Endodermal cell (in vitro differentiated cells): ENCODE measurements around the gene IRX6. TPM values are rescaled to one million over a fixed set of nuclear protein-coding genes. Genes with fewer than 3 reads are reported as not detected.

Experiments used
- DNase-seq: peaks from one replicate; pipeline ENCODE4 v3.0.0-alpha.2; 2017
- H3K27ac ChIP-seq: 2 replicates; pipeline ENCODE4 v1.5.1; 2013; ENCODE audit warnings: mild to moderate bottlenecking, low read depth, low read length, moderate library complexity
- H3K27me3 ChIP-seq: 2 replicates; pipeline ENCODE4 v1.6.1; 2013; ENCODE audit warnings: mild to moderate bottlenecking, low read length, moderate library complexity; ENCODE audit not compliant: insufficient read depth, control insufficient read depth, poor library complexity, severe bottlenecking
- H3K36me3 ChIP-seq: 2 replicates; pipeline ENCODE4 v1.7.0; 2013; ENCODE audit warnings: mild to moderate bottlenecking, low read length, moderate library complexity; ENCODE audit not compliant: control insufficient read depth, insufficient read depth
- H3K4me1 ChIP-seq: one replicate; pipeline ENCODE4 v1.7.0; 2013; ENCODE audit warnings: low read length; ENCODE audit not compliant: control insufficient read depth, insufficient read depth
- H3K4me3 ChIP-seq: 2 replicates; pipeline ENCODE4 v1.5.1; 2013; ENCODE audit warnings: mild to moderate bottlenecking, low read length, moderate library complexity
- H3K9ac ChIP-seq: 2 replicates; pipeline ENCODE4 v1.6.1; 2013; ENCODE audit warnings: mild to moderate bottlenecking, low read length, moderate library complexity; ENCODE audit not compliant: poor library complexity, severe bottlenecking; ENCODE audit errors: extremely low read depth
- H3K9me3 ChIP-seq: 2 replicates; pipeline ENCODE4 v1.6.1; 2013; ENCODE audit warnings: mild to moderate bottlenecking, low read length, moderate library complexity; ENCODE audit not compliant: control insufficient read depth
- H3K27ac Mint-ChIP-seq: 2 replicates; pipeline ENCODE4 v1.8.0; 2020; ENCODE audit warnings: mixed read lengths
- H3K27me3 Mint-ChIP-seq: 2 replicates; pipeline ENCODE4 v1.8.0; 2021; ENCODE audit warnings: mild to moderate bottlenecking, mixed read lengths; ENCODE audit not compliant: insufficient read depth
- H3K36me3 Mint-ChIP-seq: 2 replicates; pipeline ENCODE4 v1.8.0; 2020; ENCODE audit warnings: low read depth, mixed read lengths
- H3K4me1 Mint-ChIP-seq: 2 replicates; pipeline ENCODE4 v1.8.0; 2020; ENCODE audit warnings: mixed read lengths
- H3K4me3 Mint-ChIP-seq: 2 replicates; pipeline ENCODE4 v1.8.0; 2020; ENCODE audit warnings: mild to moderate bottlenecking, moderate library complexity, mixed read lengths
- H3K9me3 Mint-ChIP-seq: 2 replicates; pipeline ENCODE4 v1.8.0; 2020; ENCODE audit warnings: mild to moderate bottlenecking, mixed read lengths
- CTCF ChIP-seq: fragments of 200-600 bp; sonication (generic); conservative IDR thresholded peaks from 2 replicates; pipeline ENCODE4 v1.5.0; 2021; ENCODE audit warnings: antibody characterized with exemption, mild to moderate bottlenecking
- WGBS, 2 experiments: methylation state at CpG; one replicate each; pipeline versions ENCODE4 v1.1.5 to v1.1.7; 2013; ENCODE audit warnings: missing lambda C conversion rate in 2 of 2, mixed read lengths in 1 of 2; ENCODE audit not compliant: insufficient coverage in 1 of 2, insufficient read length in 1 of 2; 5-methylcytosine and 5-hydroxymethylcytosine counted together
- total RNA-seq, 2 donors: library from RNA; stranded (reverse); fragmentation: NEBNext Ultra II Directional in 1 of 2; extraction: Animal tissue kit (Norgen Biotek cat#: 25700) in 1 of 2; gene quantifications; 2 replicates in 1 of 2; 3 replicates in 1 of 2; pipeline ENCODE4 v1.2.1, GENCODE V29; 2021

Gene IRX6
- total RNA-seq, 2 donors from 2014 or later: 0.55 to 1.1 TPM

GRCh38 chr16:55341681-55342080 is 17.7 kb downstream of the IRX6 start:
- TF ChIP-seq CTCF: no peak
- Histone ChIP-seq H3K4me3 (no peak overlapping the region), H3K4me1 (no peaks in the 10 kb centered on the region), H3K9me3 (no peaks in the 10 kb centered on the region), H3K36me3 (no peaks in the 10 kb centered on the region), H3K27me3 (peaks cover 57% of the 10 kb centered on the region), H3K27ac (no peak overlapping the region), H3K9ac (no peak overlapping the region)
- Mint-ChIP-seq H3K36me3 (no peaks in the 10 kb centered on the region), H3K4me3 (no peak overlapping the region), H3K4me1 (no peaks in the 10 kb centered on the region), H3K9me3 (no peaks in the 10 kb centered on the region), H3K27ac (no peak overlapping the region), H3K27me3 (peaks cover 48% of the 10 kb centered on the region)
- WGBS, 2 experiments: 85 to 100% methylated on average over 3 to 4 of the region's 4 CpGs
- DNase-seq: no peak

GRCh38 chr16:55346475-55346874 is 22.5 kb downstream of the IRX6 start:
- H3K4me3 ChIP-seq: no peak overlapping the region
- WGBS, 2 experiments: 86 to 100% methylated on average over 1 to 6 of the region's 6 CpGs
- no peaks in the 10 kb centered on the region for H3K4me1 Mint-ChIP-seq
- DNase-seq: no peak
- H3K4me1 ChIP-seq: no peaks in the 10 kb centered on the region
- no peak overlapping the region for H3K27ac ChIP-seq
- H3K27me3 ChIP-seq: peaks cover 13% of the 10 kb centered on the region
- no peaks in the 10 kb centered on the region for H3K9me3 Mint-ChIP-seq
- H3K36me3 ChIP-seq: no peaks in the 10 kb centered on the region
- no peak overlapping the region for H3K27ac Mint-ChIP-seq
- no peak overlapping the region for H3K4me3 Mint-ChIP-seq
- no peaks in the 10 kb centered on the region for H3K9me3 ChIP-seq
- H3K36me3 Mint-ChIP-seq: no peaks in the 10 kb centered on the region
- H3K9ac ChIP-seq: no peak overlapping the region
- TF ChIP-seq CTCF: no peak
- H3K27me3 Mint-ChIP-seq: peaks cover 15% of the 10 kb centered on the region

- no peaks in the 10 kb centered on the region for H3K4me1 ChIP-seq
- no peak overlapping the region for H3K4me3 ChIP-seq
- H3K9ac ChIP-seq: no peak overlapping the region
- TF ChIP-seq CTCF: no peak
- H3K27me3 Mint-ChIP-seq: peaks cover 12% of the 10 kb centered on the region
- no peak overlapping the region for H3K27ac ChIP-seq
- peaks cover 4% of the 10 kb centered on the region for H3K9me3 Mint-ChIP-seq
- no peaks in the 10 kb centered on the region for H3K4me1 Mint-ChIP-seq
- 83 to 100% methylated on average over 1 of the region's 1 CpG for WGBS, 2 experiments
- no peaks in the 10 kb centered on the region for H3K36me3 Mint-ChIP-seq
- no peaks in the 10 kb centered on the region for H3K36me3 ChIP-seq
- H3K9me3 ChIP-seq: no peaks in the 10 kb centered on the region
- no peak overlapping the region for H3K4me3 Mint-ChIP-seq
- peaks cover 11% of the 10 kb centered on the region for H3K27me3 ChIP-seq
- DNase-seq: no peak
- no peak overlapping the region for H3K27ac Mint-ChIP-seq
Measured at GRCh38 chr16:55349867-55350266, 25.9 kb downstream of the IRX6 start.
